NT2/D1 (cell line): ENCODE measurements around the gene GTPBP6.

Source experiments
- DNase-seq: peaks from one replicate; pipeline ENCODE4 v3.0.0-alpha.2; 2011; ENCODE audit warnings: low read depth, low spot score
- H3K27me3 ChIP-seq: 2 replicates; pipeline ENCODE4 v1.6.0; 2011; ENCODE audit warnings: mild to moderate bottlenecking; ENCODE audit not compliant: insufficient read length, insufficient read depth
- H3K36me3 ChIP-seq: 2 replicates; pipeline ENCODE4 v1.6.1; 2011; ENCODE audit warnings: mild to moderate bottlenecking, low read length, mixed read lengths; ENCODE audit not compliant: insufficient read depth, insufficient read length
- H3K4me1 ChIP-seq: 2 replicates; pipeline ENCODE4 v1.5.1; 2011; ENCODE audit not compliant: insufficient read depth, insufficient read length
- H3K4me3 ChIP-seq: 2 replicates; pipeline ENCODE4 v1.5.1; 2011; ENCODE audit warnings: low read depth; ENCODE audit not compliant: insufficient read length
- H3K9ac ChIP-seq: 2 replicates; pipeline ENCODE4 v1.6.0; 2011; ENCODE audit warnings: low read depth; ENCODE audit not compliant: insufficient read length
- H3K9me3 ChIP-seq: 2 replicates; pipeline ENCODE4 v1.5.1; 2011; ENCODE audit warnings: mild to moderate bottlenecking, low read length; ENCODE audit not compliant: insufficient read depth
- SUZ12 ChIP-seq: IDR thresholded peaks from 2 replicates; pipeline ENCODE4 v1.6.1; 2011; ENCODE audit not compliant: insufficient read length, insufficient read depth; ENCODE audit errors: extremely low read depth
- YY1 ChIP-seq: IDR thresholded peaks from 2 replicates; pipeline ENCODE4 v1.6.1; 2011; ENCODE audit not compliant: insufficient read length, insufficient read depth
- ZNF274 ChIP-seq: IDR thresholded peaks from 2 replicates; pipeline ENCODE4 v1.6.1; 2011; ENCODE audit warnings: mild to moderate bottlenecking, low read depth, low read length

Gene GTPBP6

DNA sequence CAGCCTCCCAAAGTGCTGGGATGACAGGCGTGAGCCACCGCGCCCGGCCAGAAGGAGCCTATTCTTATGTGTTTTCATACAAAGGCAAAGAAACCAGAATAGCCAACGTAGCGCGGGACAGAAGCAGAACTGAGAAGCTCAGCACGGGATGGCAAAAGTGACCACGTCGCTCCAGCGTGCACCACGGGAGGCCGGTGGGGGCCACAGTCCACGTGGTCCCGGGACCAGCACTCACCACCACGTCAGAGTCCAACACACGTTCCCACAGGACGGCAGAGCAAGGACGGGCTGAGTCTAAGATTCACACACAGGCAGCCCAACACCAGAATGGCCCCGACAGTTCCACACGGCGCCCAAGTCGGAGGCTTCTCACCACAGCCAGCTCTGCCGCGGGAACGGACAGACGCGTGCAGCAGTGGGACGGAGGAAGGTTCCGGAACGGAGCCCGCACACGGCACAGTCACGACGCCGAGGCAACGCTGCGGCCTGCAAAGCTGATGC lies 18.8 kb upstream of the GTPBP6 start:
- no peak for DNase-seq
- TF ChIP-seq SUZ12 (no peak), YY1 (no peak), ZNF274 (no peak)
- peaks cover 63% of the 10 kb centered on the region for H3K36me3 ChIP-seq

DNA sequence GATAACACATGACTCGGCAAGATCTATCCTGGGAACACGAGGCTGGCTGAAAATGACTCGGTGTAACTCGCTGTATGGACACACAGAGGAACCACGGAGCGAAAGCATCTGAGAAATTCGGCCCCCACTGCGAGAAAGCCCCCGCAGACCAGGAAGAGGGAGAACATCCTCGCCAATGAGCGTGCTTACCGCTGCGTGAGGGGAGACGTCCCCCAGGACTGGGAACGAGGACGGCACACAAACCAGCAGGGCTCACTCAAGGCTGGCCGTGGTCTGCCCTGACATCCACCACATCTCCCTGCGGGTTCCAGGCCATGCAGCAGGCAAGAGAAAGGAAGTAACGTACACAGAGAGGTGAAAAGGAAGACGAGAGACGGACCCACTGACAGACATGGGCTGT lies 17.6 kb upstream of the GTPBP6 start:
- Histone ChIP-seq H3K4me3 (no peak overlapping the region), H3K27me3 (no peaks in the 10 kb centered on the region), H3K36me3 (peaks cover 58% of the 10 kb centered on the region), H3K9ac (no peak overlapping the region), H3K4me1 (peaks cover 8% of the 10 kb centered on the region), H3K9me3 (no peaks in the 10 kb centered on the region)
- DNase-seq = no peak
- TF ChIP-seq SUZ12 = no peak
- no peak for TF ChIP-seq YY1
- no peak for TF ChIP-seq ZNF274

More for the DNA sequence above, 18.8 kb upstream of the GTPBP6 start:
- no peak overlapping the region for H3K4me3 ChIP-seq
- no peak overlapping the region for H3K9ac ChIP-seq
- no peaks in the 10 kb centered on the region for H3K9me3 ChIP-seq
- H3K27me3 ChIP-seq = no peaks in the 10 kb centered on the region
- H3K4me1 ChIP-seq = peaks cover 6% of the 10 kb centered on the region

DNA sequence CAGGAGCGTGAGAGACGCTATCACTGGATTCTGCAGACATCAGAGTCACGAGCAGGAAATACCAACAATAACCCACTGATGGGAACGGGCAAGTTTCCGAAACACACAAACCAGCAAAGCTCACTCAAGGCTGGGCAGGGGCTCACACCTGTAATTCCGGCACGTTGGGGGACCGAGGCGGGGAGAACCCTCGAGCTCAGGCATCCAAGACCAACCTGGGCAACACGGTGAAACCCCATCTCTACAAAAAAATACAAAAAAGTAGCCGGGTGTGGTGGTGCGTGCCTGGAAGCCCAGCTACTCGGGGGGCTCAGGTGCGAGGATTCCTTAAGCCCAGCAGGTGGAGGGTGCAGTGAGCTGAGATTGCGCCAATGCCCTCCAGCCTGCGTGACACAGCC lies 17.2 kb upstream of the GTPBP6 start:
- Histone ChIP-seq H3K4me3 (no peak overlapping the region), H3K27me3 (no peaks in the 10 kb centered on the region), H3K4me1 (peaks cover 12% of the 10 kb centered on the region), H3K9ac (no peak overlapping the region), H3K9me3 (no peaks in the 10 kb centered on the region), H3K36me3 (peaks cover 58% of the 10 kb centered on the region)
- no peak for TF ChIP-seq YY1
- TF ChIP-seq ZNF274 = no peak
- TF ChIP-seq SUZ12 = no peak
- no peak for DNase-seq

DNA sequence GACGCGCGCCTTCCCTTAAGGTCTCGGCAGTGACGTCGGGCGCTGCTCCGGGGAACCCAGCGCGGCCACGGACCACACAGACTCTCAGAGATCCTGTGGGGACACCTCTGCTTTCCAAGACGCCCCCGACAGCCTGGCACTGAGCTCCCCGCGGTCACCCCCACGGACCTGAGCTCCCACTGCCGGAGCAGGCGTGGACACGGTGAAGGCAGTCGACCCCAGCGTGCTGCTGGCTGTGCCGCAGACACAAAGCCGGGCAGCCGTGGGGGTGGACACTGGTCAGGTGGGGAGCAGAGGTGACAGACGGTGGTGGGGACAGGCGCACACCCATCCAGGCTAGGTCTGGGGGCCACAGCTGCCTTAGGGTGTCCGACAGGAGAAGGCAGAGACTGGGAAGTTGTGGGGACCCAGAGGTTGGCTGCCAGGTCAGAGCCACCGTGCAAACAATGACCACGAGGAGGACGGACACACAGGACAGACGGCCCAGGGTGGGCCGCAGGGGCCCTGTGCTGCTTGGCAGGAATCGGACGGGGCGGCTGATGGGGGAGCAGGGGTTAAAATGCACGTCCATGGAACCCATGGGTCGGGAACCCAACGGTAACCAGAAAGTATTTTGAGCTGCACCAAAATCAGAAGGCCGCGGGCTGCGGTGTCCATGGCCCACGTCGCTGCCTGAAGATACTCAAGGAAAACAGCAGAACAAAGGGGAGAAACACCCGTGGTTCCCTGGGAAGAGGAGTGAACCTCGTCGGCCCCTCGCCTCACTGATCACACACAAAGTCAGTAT lies 16.6 kb upstream of the GTPBP6 start:
- Histone ChIP-seq H3K4me1 (peaks cover 12% of the 10 kb centered on the region), H3K9me3 (no peaks in the 10 kb centered on the region), H3K4me3 (no peak overlapping the region), H3K27me3 (no peaks in the 10 kb centered on the region), H3K36me3 (peaks cover 58% of the 10 kb centered on the region), H3K9ac (no peak overlapping the region)
- TF ChIP-seq ZNF274 = no peak
- TF ChIP-seq SUZ12 = no peak
- TF ChIP-seq YY1 = no peak
- no peak for DNase-seq

DNA sequence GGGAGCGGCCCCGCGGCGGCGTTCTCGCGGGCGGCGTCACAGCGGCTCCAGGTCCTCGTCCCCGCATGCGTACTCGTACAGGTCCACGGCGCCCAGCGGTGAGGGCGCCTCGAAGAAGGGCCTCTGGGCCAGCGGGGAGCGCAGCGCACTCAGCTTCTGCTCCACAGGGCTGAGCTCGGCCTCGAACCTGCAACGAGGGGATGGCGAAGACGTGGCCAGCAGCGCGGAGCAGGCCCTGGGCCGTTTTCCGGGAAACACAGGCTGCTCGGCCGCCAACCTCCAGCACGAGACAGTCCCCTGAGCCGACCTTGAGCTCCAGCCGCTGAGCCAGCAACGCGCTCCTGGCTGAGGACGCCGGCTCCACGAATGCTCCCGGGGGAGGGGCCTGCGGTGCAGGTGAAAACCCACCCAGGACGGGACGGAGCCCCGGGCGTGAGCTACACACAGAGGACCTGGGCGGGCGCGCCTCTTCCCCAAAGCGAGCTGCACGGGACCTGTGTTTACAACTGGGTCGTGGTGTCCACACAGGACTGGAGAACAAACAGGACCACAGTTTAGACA lies 15.8 kb upstream of the GTPBP6 start:
- no peaks in the 10 kb centered on the region; the same call in 1 of the 2 replicates for H3K9me3 ChIP-seq
- H3K4me1 ChIP-seq = peaks cover 12% of the 10 kb centered on the region
- TF ChIP-seq SUZ12 = no peak
- TF ChIP-seq YY1 = no peak
- TF ChIP-seq ZNF274 = no peak

DNA sequence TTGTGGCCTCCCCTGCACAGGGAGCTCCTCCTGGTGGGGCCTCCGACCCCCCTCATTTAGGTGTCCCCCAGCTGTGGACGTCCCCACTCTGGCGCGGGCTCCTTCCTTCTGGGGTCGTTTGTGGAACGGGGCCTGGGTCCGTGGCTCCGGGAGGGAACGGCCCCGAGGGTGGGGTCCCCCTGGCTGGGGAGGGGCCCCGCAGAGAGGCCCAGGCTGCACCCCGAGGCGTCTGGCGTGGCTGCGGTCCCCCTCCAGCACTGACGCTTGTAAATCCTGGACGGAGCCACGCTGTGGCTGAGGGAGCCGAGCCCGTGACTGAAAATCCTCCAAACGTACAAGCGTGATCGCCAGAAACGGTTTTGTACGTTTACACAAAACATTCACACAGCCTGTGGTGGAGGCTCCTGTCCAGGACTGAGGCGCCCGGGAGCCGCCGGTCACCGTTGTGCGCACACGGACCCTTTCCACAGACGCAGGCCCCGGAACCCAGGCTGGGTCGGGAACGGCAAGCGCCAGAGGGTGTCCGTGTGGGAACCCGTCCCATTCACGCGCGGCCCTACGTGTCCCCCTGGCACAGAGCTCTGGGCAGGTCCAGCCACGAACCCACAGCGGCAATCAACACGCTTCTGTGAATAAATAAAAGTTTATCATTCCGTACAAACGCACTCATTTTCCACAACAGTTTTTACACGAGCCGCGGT lies 15.2 kb upstream of the GTPBP6 start:
- Histone ChIP-seq H3K4me3 (no peak overlapping the region), H3K9ac (no peak overlapping the region), H3K36me3 (peaks cover 57% of the 10 kb centered on the region), H3K9me3 (no peaks in the 10 kb centered on the region; the same call in 1 of the 2 replicates), H3K27me3 (no peaks in the 10 kb centered on the region), H3K4me1 (peaks cover 12% of the 10 kb centered on the region)
- TF ChIP-seq SUZ12 (no peak), ZNF274 (no peak), YY1 (no peak)
- no peak for DNase-seq

More for the DNA sequence above, 15.8 kb upstream of the GTPBP6 start:
- H3K4me3 ChIP-seq = no peak overlapping the region
- no peak for DNase-seq
- no peaks in the 10 kb centered on the region for H3K27me3 ChIP-seq
- H3K9ac ChIP-seq = no peak overlapping the region
- peaks cover 58% of the 10 kb centered on the region for H3K36me3 ChIP-seq
